Osteoblast (primary cell): Measurements from ENCODE around the gene KIAA0232. TPM values are rescaled to one million over a fixed set of nuclear protein-coding genes. Genes with fewer than 3 reads are reported as not detected.

Source experiments
- DNase-seq: peaks from one replicate; pipeline ENCODE4 v3.0.0; 2011; ENCODE audit warnings: low spot score, mixed read lengths; ENCODE audit not compliant: insufficient read length; ENCODE audit errors: missing footprints
- H2AFZ ChIP-seq: 2 replicates; pipeline ENCODE4 v1.6.0; 2011; ENCODE audit warnings: mild to moderate bottlenecking, low read length
- H3K27ac ChIP-seq: 2 replicates; pipeline ENCODE4 v1.5.1; 2011; ENCODE audit warnings: mild to moderate bottlenecking, low read depth, low read length, moderate library complexity
- H3K27me3 ChIP-seq: 2 replicates; pipeline ENCODE4 v1.6.0; 2012; ENCODE audit warnings: mild to moderate bottlenecking, control low read depth, inconsistent platforms, low read length, moderate library complexity; ENCODE audit not compliant: insufficient read depth
- H3K36me3 ChIP-seq: 2 replicates; pipeline ENCODE4 v1.5.1; 2011; ENCODE audit warnings: mild to moderate bottlenecking, low read length, control low read depth, moderate library complexity; ENCODE audit not compliant: insufficient read depth
- H3K4me1 ChIP-seq: 2 replicates; pipeline ENCODE4 v1.5.1; 2011; ENCODE audit warnings: mild to moderate bottlenecking, low read length, control low read depth, moderate library complexity; ENCODE audit not compliant: insufficient read depth
- H3K4me2 ChIP-seq: 2 replicates; pipeline ENCODE4 v1.6.0; 2011; ENCODE audit warnings: mild to moderate bottlenecking, low read length; ENCODE audit not compliant: insufficient read depth
- H3K4me3 ChIP-seq: fragments of 200-600 bp; sonication (generic); 3 replicates; pipeline ENCODE4 v1.5.1; 2012; ENCODE audit warnings: mild to moderate bottlenecking, low read length, inconsistent platforms; ENCODE audit not compliant: insufficient read depth
- H3K79me2 ChIP-seq: 2 replicates; pipeline ENCODE4 v1.6.0; 2012; ENCODE audit warnings: mild to moderate bottlenecking, low read length, control low read depth, inconsistent platforms; ENCODE audit not compliant: insufficient read depth
- H3K9me3 ChIP-seq: 2 replicates; pipeline ENCODE4 v1.5.1; 2011; ENCODE audit warnings: low read depth, low read length, control low read depth
- H4K20me1 ChIP-seq: 2 replicates; pipeline ENCODE4 v1.6.0; 2012; ENCODE audit warnings: mild to moderate bottlenecking, low read length, control low read depth; ENCODE audit not compliant: insufficient read depth
- CTCF ChIP-seq: IDR thresholded peaks from 2 replicates; pipeline ENCODE4 v1.5.1; 2011; ENCODE audit warnings: mild to moderate bottlenecking, low read depth, low read length, moderate library complexity; ENCODE audit errors: extremely low read depth
- total RNA-seq: library from RNA; depleted of rRNA; stranded (reverse); fragments of >200 nt; gene quantifications from 2 replicates; pipeline ENCODE4 v1.2.3, GENCODE V29; 2012

KIAA0232 gene
- total RNA-seq, 1 donor = 23.9 TPM

GRCh38 chr4:6923507-6923906 lies 141.0 kb downstream of the KIAA0232 start:
- H3K79me2 ChIP-seq = peaks cover 5% of the 10 kb centered on the region
- H3K27me3 ChIP-seq = no peaks in the 10 kb centered on the region
- H2AFZ ChIP-seq = no peak overlapping the region
- H3K9me3 ChIP-seq = no peaks in the 10 kb centered on the region
- no peak overlapping the region for H3K4me3 ChIP-seq
- H3K4me1 ChIP-seq = no peaks in the 10 kb centered on the region
- peaks cover 11% of the 10 kb centered on the region for H3K36me3 ChIP-seq
- no peak for TF ChIP-seq CTCF
- DNase-seq = no peak
- H3K4me2 ChIP-seq = no peak overlapping the region
- no peak overlapping the region for H3K27ac ChIP-seq
- H4K20me1 ChIP-seq = peaks cover 14% of the 10 kb centered on the region

GRCh38 chr4:6924361-6924779 lies 141.8 kb downstream of the KIAA0232 start:
- Histone ChIP-seq H3K79me2 (peaks cover 12% of the 10 kb centered on the region), H3K4me3 (no peak overlapping the region), H4K20me1 (peaks cover 20% of the 10 kb centered on the region), H2AFZ (no peak overlapping the region), H3K4me2 (no peak overlapping the region), H3K4me1 (no peaks in the 10 kb centered on the region), H3K27ac (no peak overlapping the region), H3K27me3 (no peaks in the 10 kb centered on the region), H3K9me3 (no peaks in the 10 kb centered on the region), H3K36me3 (peaks cover 11% of the 10 kb centered on the region)
- peak; percentile 15 for DNase-seq
- no peak for TF ChIP-seq CTCF

- no peaks in the 10 kb centered on the region for H3K9me3 ChIP-seq
- no peaks in the 10 kb centered on the region for H3K4me1 ChIP-seq
- H3K79me2 ChIP-seq = peaks cover 15% of the 10 kb centered on the region
- H2AFZ ChIP-seq = no peak overlapping the region
- H3K27me3 ChIP-seq = no peaks in the 10 kb centered on the region
- no peak overlapping the region for H3K4me3 ChIP-seq
- TF ChIP-seq CTCF = no peak
- peaks cover 26% of the 10 kb centered on the region for H4K20me1 ChIP-seq
- peaks cover 11% of the 10 kb centered on the region for H3K36me3 ChIP-seq
- DNase-seq = peak; percentile 25
- no peak overlapping the region for H3K4me2 ChIP-seq
- H3K27ac ChIP-seq = no peak overlapping the region
These were observed 142.9 kb downstream of the KIAA0232 start for GRCh38 chr4:6925357-6925836.

- peak; percentile 48 for DNase-seq
- Histone ChIP-seq H3K36me3 (peaks cover 11% of the 10 kb centered on the region), H3K27ac (no peak overlapping the region), H2AFZ (no peak overlapping the region), H3K4me2 (no peak overlapping the region), H3K79me2 (peaks cover 14% of the 10 kb centered on the region), H3K4me1 (no peaks in the 10 kb centered on the region), H3K27me3 (no peaks in the 10 kb centered on the region), H3K4me3 (no peak overlapping the region), H4K20me1 (peaks cover 26% of the 10 kb centered on the region), H3K9me3 (no peaks in the 10 kb centered on the region)
- TF ChIP-seq CTCF = no peak
These were observed 143.6 kb downstream of the KIAA0232 start for GRCh38 chr4:6926081-6926480.
